BJ (cell line): ENCODE results near the gene ZNF146. TPM values are rescaled to one million over a fixed set of nuclear protein-coding genes. Genes with fewer than 3 reads are reported as not detected.
"Not testable (repeated sequence)": the region's sequence is repeated elsewhere in the genome, so short reads cannot be mapped to it uniquely, and the experiment has no call there.

ENCODE experiments used
- CTCF ChIA-PET: fragments of 350-600 bp; formaldehyde crosslinking; extraction: SDS; loops from one replicate; lab custom pipeline; 2021; ENCODE audit warnings: antibody characterized with exemption, inconsistent platforms; lab: Yijun Ruan, JAX
- POLR2A ChIA-PET: fragments of 300-600 bp; sonication (Branson Sonifier 250); formaldehyde crosslinking; extraction: SDS; loops from one replicate; lab custom pipeline; 2021; ENCODE audit warnings: antibody characterized with exemption; lab: Charles Lee
- DNase-seq: peaks from one replicate; pipeline ENCODE4 v3.0.0-alpha.2; 2011; ENCODE audit warnings: low read depth
- H3K27me3 ChIP-seq: 2 replicates; pipeline ENCODE4 v1.6.0; 2011; ENCODE audit warnings: low read length; ENCODE audit not compliant: control insufficient read depth, insufficient read depth
- H3K36me3 ChIP-seq: 2 replicates; pipeline ENCODE4 v1.5.1; 2011; ENCODE audit warnings: low read length; ENCODE audit not compliant: control insufficient read depth, insufficient read depth
- H3K4me3 ChIP-seq: 2 replicates; pipeline ENCODE4 v1.5.1; 2011; ENCODE audit warnings: low read depth, mild to moderate bottlenecking, control low read depth, low read length
- polyA plus RNA-seq: library from polyadenylated mRNA; depleted of rRNA; stranded (reverse); fragments of >200 nt; gene quantifications from 2 replicates; pipeline ENCODE4 v1.2.3, GENCODE V29; 2011
- TF ChIP-seq, protein P1 (sequence below): IDR thresholded peaks from 2 replicates; pipeline ENCODE4 v1.5.1; 2011; ENCODE audit warnings: low read depth, mild to moderate bottlenecking, control low read depth, inconsistent platforms, low read length, moderate library complexity; ENCODE audit not compliant: insufficient read depth

ZNF146 gene
- polyA plus RNA-seq, 1 experiment: 24.3 TPM

GRCh38 chr19:36182612-36183244, 32.2 kb upstream of the ZNF146 start:
- TF ChIP-seq, protein P1, sequence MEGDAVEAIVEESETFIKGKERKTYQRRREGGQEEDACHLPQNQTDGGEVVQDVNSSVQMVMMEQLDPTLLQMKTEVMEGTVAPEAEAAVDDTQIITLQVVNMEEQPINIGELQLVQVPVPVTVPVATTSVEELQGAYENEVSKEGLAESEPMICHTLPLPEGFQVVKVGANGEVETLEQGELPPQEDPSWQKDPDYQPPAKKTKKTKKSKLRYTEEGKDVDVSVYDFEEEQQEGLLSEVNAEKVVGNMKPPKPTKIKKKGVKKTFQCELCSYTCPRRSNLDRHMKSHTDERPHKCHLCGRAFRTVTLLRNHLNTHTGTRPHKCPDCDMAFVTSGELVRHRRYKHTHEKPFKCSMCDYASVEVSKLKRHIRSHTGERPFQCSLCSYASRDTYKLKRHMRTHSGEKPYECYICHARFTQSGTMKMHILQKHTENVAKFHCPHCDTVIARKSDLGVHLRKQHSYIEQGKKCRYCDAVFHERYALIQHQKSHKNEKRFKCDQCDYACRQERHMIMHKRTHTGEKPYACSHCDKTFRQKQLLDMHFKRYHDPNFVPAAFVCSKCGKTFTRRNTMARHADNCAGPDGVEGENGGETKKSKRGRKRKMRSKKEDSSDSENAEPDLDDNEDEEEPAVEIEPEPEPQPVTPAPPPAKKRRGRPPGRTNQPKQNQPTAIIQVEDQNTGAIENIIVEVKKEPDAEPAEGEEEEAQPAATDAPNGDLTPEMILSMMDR: no peak
- Histone ChIP-seq H3K4me3 (no peak overlapping the region), H3K36me3 (peaks cover 3% of the 10 kb centered on the region; the same call in 1 of the 2 replicates), H3K27me3 (no peaks in the 10 kb centered on the region)
- POLR2A ChIA-PET: no interaction called here
- DNase-seq: no peak
- CTCF ChIA-PET: interaction anchor here (1.2 to 1.4 kb wide), 2 partner anchors 10 to 11 kb away, joined by 4 read pairs; no protein-coding TSS in a partner anchor

DNA sequence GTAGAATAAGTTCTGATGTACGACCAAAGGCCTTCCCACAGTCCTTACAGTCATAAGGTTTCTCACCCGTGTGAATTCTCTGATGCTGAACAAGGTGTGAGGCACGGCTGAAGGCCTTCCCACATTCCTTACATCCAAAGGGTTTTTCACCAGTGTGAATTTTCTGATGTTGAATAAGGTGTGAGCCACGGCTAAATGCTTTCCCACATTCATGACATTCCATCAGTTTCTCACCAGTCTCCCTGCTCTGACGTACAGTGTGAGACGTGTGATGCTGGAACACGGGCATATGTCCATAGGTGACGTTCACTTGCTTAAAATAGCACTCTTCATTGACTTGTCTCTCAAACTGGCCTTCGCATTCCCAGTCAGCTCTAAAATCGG, 31.7 kb upstream of the ZNF146 start:
- Histone ChIP-seq H3K4me3 (no peak overlapping the region), H3K36me3 (peaks cover 3% of the 10 kb centered on the region; the same call in 1 of the 2 replicates), H3K27me3 (no peaks in the 10 kb centered on the region)
- no peak for DNase-seq
- TF ChIP-seq, protein P1: no peak
- CTCF ChIA-PET: interaction anchor here (1.2 to 1.4 kb wide), 2 partner anchors 10 kb away, joined by 4 read pairs; no protein-coding TSS in a partner anchor
- POLR2A ChIA-PET: no interaction called here

DNA sequence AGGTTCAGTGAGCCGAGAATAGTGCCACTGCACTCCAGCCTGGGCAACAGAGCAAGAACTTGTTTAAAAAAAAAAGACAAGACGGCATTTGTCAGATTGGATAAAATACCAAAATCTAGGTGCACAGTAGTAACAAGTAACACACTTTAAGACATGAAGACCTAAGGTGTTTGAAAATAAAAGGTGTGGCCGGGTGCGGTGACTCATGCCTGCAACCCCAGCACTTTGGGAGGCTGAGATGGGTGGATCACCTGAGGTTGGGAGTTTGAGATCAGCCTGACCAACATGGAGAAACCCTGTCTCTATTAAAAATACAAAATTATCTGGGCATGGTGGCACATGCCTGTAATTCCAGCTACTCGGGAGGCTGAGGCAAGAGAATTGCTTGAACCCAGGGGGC, 28.2 kb upstream of the ZNF146 start:
- DNase-seq, H3K4me3 ChIP-seq, POLR2A ChIA-PET, H3K27me3 ChIP-seq, H3K36me3 ChIP-seq: not testable (repeated sequence)
- CTCF ChIA-PET: interaction anchor here (0.6 to 1.2 kb wide), 2 partner anchors 24 to 256 kb away, joined by 4 to 5 read pairs; no protein-coding TSS in a partner anchor

DNA sequence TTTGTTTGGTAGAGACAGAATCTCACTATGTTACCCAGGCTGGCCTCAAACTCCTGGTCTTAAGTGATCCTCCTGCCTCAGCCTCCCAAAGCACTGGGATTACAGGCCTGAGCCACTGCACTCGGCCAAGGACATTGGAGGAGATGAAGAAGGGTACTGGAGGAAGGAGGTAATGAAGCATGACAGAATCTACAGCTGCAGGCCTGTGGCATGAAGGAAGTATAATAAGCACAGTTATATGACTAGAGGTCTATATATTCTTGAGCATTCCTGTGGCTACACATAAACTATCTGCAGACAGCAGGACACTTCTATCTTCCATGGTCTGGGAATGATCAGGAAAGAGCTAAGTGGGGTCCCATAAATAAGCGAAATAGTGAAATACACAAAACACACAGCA, 18.7 kb upstream of the ZNF146 start:
- DNase-seq: no peak
- TF ChIP-seq, protein P1: no peak
- Histone ChIP-seq H3K27me3 (no peaks in the 10 kb centered on the region), H3K36me3 (0 out of 2 replicates have a peak, but pooled peaks cover 4% of the 10 kb centered on the region), H3K4me3 (no peak overlapping the region)
- ChIA-PET CTCF (no interaction called here), POLR2A (no interaction called here)

GRCh38 chr19:36198119-36198518, 16.8 kb upstream of the ZNF146 start:
- ChIA-PET CTCF (no interaction called here), POLR2A (no interaction called here)
- no peaks in the 10 kb centered on the region for H3K27me3 ChIP-seq
- no peak for DNase-seq
- 0 out of 2 replicates have a peak, but pooled peaks cover 4% of the 10 kb centered on the region for H3K36me3 ChIP-seq
- H3K4me3 ChIP-seq: no peak overlapping the region
- TF ChIP-seq, protein P1: no peak

DNA sequence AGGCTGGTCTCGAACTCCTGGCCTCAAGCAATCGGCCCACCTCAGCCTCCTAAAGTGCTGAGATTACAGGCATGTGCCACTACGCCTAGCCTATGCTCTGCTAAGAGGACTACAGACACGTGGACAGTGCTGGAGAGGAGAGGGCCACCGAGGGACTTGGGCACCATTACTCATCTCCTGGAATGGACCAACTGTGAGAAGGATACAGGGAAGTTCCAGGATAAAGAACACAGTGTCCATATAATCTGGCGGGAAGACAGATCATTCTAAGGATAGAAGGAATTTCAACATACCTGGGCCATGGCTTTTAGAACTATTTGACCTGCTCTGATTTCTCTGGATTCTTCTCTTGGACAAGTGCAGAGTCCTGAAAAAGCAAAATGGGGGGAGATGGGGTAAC, 13.2 kb upstream of the ZNF146 start:
- DNase-seq: no peak
- ChIA-PET POLR2A (no interaction called here), CTCF (no interaction called here)
- Histone ChIP-seq H3K4me3 (no peak overlapping the region), H3K27me3 (no peaks in the 10 kb centered on the region), H3K36me3 (no peaks in the 10 kb centered on the region)
- TF ChIP-seq, protein P1: no peak
